CD4-positive, alpha-beta T cell (primary cell): Measurements from ENCODE around the gene C5orf63. TPM values are rescaled to one million over a fixed set of nuclear protein-coding genes. Genes with fewer than 3 reads are reported as not detected.

Experiments used
- ATAC-seq: fragments of 200-7000 bp; cut with Tn5 transposase; one replicate; pipeline ENCODE4 v1.10.0; 2022; ENCODE audit warnings: mild to moderate bottlenecking; ENCODE audit not compliant: poor library complexity
- CTCF ChIA-PET: fragments of 350-600 bp; sonication (Branson Sonifier 250); formaldehyde crosslinking; loops from one replicate; lab custom pipeline; 2021; ENCODE audit warnings: antibody characterized with exemption, inconsistent platforms; lab: Charles Lee
- POLR2A ChIA-PET: fragments of 350-600 bp; sonication (Branson Sonifier 250); formaldehyde crosslinking; loops from one replicate; lab custom pipeline; 2021; ENCODE audit warnings: antibody characterized with exemption, inconsistent platforms; lab: Charles Lee
- DNase-seq, 14 experiments: peaks; one replicate each; pipeline ENCODE4 v3.0.0-alpha.2; 2013 to 2020; ENCODE audit warnings: mixed read lengths in 2 of 14
- H3K27ac ChIP-seq, 2 donors: one replicate each; pipeline versions ENCODE4 v1.5.1 to v1.7.0; 2013; ENCODE audit warnings: low read length in 2 of 2, low read depth in 1 of 2, mild to moderate bottlenecking in 1 of 2
- H3K27me3 ChIP-seq, 2 experiments: 1 replicate in 1 of 2; 2 replicates in 1 of 2; pipeline versions ENCODE4 v1.6.1 to v1.7.0; 2013; ENCODE audit warnings: low read length in 2 of 2, control low read depth in 1 of 2, mild to moderate bottlenecking in 1 of 2, moderate library complexity in 1 of 2; ENCODE audit not compliant: insufficient read depth in 2 of 2, control insufficient read depth in 1 of 2
- H3K36me3 ChIP-seq: one replicate; pipeline ENCODE4 v1.6.1; 2013; ENCODE audit warnings: low read length, control low read depth; ENCODE audit not compliant: insufficient read depth
- H3K4me1 ChIP-seq: one replicate; pipeline ENCODE4 v1.6.1; 2013; ENCODE audit warnings: low read length, control low read depth; ENCODE audit not compliant: insufficient read depth
- H3K4me3 ChIP-seq: one replicate; pipeline ENCODE4 v1.5.1; 2013; ENCODE audit warnings: mild to moderate bottlenecking, low read length, moderate library complexity
- H3K9me3 ChIP-seq, 2 experiments: 1 replicate in 1 of 2; 2 replicates in 1 of 2; pipeline versions ENCODE4 v1.6.1 to v1.7.0; 2013; ENCODE audit warnings: low read length in 2 of 2, mild to moderate bottlenecking in 2 of 2, control low read depth in 1 of 2, moderate library complexity in 1 of 2; ENCODE audit not compliant: control insufficient read depth in 1 of 2, insufficient read depth in 1 of 2
- H3K27ac Mint-ChIP-seq: one replicate; pipeline ENCODE4 v1.8.0; 2020; ENCODE audit warnings: mixed read lengths
- H3K27me3 Mint-ChIP-seq: one replicate; pipeline ENCODE4 v1.8.0; 2021; ENCODE audit warnings: mixed read lengths
- H3K36me3 Mint-ChIP-seq: one replicate; pipeline ENCODE4 v1.8.0; 2021; ENCODE audit warnings: low read depth, mixed read lengths
- H3K4me1 Mint-ChIP-seq: one replicate; pipeline ENCODE4 v1.8.0; 2021; ENCODE audit warnings: low read depth, mixed read lengths
- H3K4me3 Mint-ChIP-seq: one replicate; pipeline ENCODE4 v1.8.0; 2020; ENCODE audit warnings: mild to moderate bottlenecking, mixed read lengths
- H3K9me3 Mint-ChIP-seq: one replicate; pipeline ENCODE4 v1.8.0; 2020; ENCODE audit warnings: mixed read lengths
- CTCF ChIP-seq: fragments of 200-600 bp; IDR thresholded peaks from one replicate; pipeline ENCODE4 v1.8.0; 2022; ENCODE audit warnings: antibody characterized with exemption, mild to moderate bottlenecking
- intact Hi-C, 2 experiments: fragments of 100-400 bp; cut with DNase I in 1 of 2; cut with micrococcal nuclease in 1 of 2; formaldehyde crosslinking; loops; one replicate each; pipeline versions ENCODE4 v1.15.1 to v1.9.0; 2023 to 2025; cut with DNase I, micrococcal nuclease
- total RNA-seq, 174 experiments: library from RNA in 2 of 174; stranded (reverse) in 2 of 174; gene quantifications; one replicate each; pipeline ENCODE4 v1.2.3 and lab custom pipeline; 2021 to 2026

The C5orf63 gene
- total RNA-seq, 2 experiments from 2014 or later = 5.1 to 5.7 TPM

GRCh38 chr5:127092690-127093089 is 19.4 kb upstream of the C5orf63 start:
- no peaks in the 10 kb centered on the region for H3K27me3 ChIP-seq
- no peak overlapping the region for H3K4me3 ChIP-seq
- H3K36me3 Mint-ChIP-seq = no peaks in the 10 kb centered on the region
- H3K4me3 Mint-ChIP-seq = no peak overlapping the region
- intact Hi-C loops = no loop called here
- H3K4me1 ChIP-seq = no peaks in the 10 kb centered on the region
- no peak overlapping the region for H3K27ac ChIP-seq
- no peaks in the 10 kb centered on the region for H3K36me3 ChIP-seq
- H3K4me1 Mint-ChIP-seq = peaks cover 13% of the 10 kb centered on the region
- CTCF ChIA-PET = no interaction called here
- no peaks in the 10 kb centered on the region for H3K9me3 Mint-ChIP-seq
- H3K9me3 ChIP-seq = no peaks in the 10 kb centered on the region
- no peak for ATAC-seq
- TF ChIP-seq CTCF = no peak
- H3K27me3 Mint-ChIP-seq = no peaks in the 10 kb centered on the region
- no peak for DNase-seq
- POLR2A ChIA-PET = no interaction called here
- no peak overlapping the region for H3K27ac Mint-ChIP-seq

- intact Hi-C loops = no loop called here
- no peak for ATAC-seq
- POLR2A ChIA-PET = no interaction called here
- Mint-ChIP-seq H3K27ac (no peak overlapping the region), H3K27me3 (no peaks in the 10 kb centered on the region), H3K36me3 (no peaks in the 10 kb centered on the region), H3K4me1 (peaks cover 8% of the 10 kb centered on the region), H3K9me3 (no peaks in the 10 kb centered on the region), H3K4me3 (no peak overlapping the region)
- no peak for TF ChIP-seq CTCF
- Histone ChIP-seq H3K9me3 (no peaks in the 10 kb centered on the region), H3K36me3 (no peaks in the 10 kb centered on the region), H3K4me1 (no peaks in the 10 kb centered on the region), H3K4me3 (no peak overlapping the region), H3K27me3 (no peaks in the 10 kb centered on the region), H3K27ac (no peak overlapping the region)
- no peak for DNase-seq
- CTCF ChIA-PET = no interaction called here
Measured at GRCh38 chr5:127089191-127089590, 15.9 kb upstream of the C5orf63 start.

GRCh38 chr5:127088251-127088650 is 14.9 kb upstream of the C5orf63 start:
- no peaks in the 10 kb centered on the region for H3K4me1 ChIP-seq
- H3K36me3 Mint-ChIP-seq = no peaks in the 10 kb centered on the region
- intact Hi-C loops = no loop called here
- H3K4me3 ChIP-seq = no peak overlapping the region
- no peak for TF ChIP-seq CTCF
- H3K27ac ChIP-seq = no peak overlapping the region
- no peaks in the 10 kb centered on the region for H3K9me3 Mint-ChIP-seq
- no peak for DNase-seq
- ChIA-PET CTCF (no interaction called here), POLR2A (no interaction called here)
- H3K27me3 Mint-ChIP-seq = no peaks in the 10 kb centered on the region
- H3K9me3 ChIP-seq = no peaks in the 10 kb centered on the region
- peaks cover 8% of the 10 kb centered on the region for H3K4me1 Mint-ChIP-seq
- H3K4me3 Mint-ChIP-seq = no peak overlapping the region
- no peak overlapping the region for H3K27ac Mint-ChIP-seq
- ATAC-seq = no peak
- no peaks in the 10 kb centered on the region for H3K36me3 ChIP-seq
- no peaks in the 10 kb centered on the region for H3K27me3 ChIP-seq
